ENCODE data around the gene MAP7.
"Not testable (repeated sequence)": the region's sequence is repeated elsewhere in the genome, so short reads cannot be mapped to it uniquely, and the experiment has no call there.

Gene MAP7

DNA sequence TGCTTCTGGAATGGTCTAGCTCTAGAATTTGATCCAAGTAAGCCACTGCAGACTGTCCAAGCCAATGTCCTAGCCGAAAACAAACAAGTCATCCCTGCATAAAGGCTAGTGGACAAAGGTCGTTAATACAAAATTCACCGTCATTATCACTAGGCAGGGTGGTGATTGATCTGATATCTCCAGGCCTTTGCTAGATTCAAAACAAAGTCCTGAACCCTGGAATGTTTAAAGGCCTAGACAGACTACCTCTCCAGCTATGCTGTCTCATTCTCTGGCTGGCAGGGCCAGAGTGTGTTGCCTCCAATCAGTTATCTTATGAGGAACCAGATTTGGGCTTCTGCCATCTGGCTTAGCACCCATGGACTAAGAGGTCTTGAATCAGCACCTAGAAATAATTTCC, 38.3 kb downstream of the MAP7 start:
- no peaks in the 10 kb centered on the region for H3K9me3 Mint-ChIP-seq
- ATAC-seq = no peak
- no peak overlapping the region for H3K27ac Mint-ChIP-seq
- peaks cover 12% of the 10 kb centered on the region for H3K4me1 Mint-ChIP-seq
- no peak overlapping the region for H3K4me3 Mint-ChIP-seq
- peaks cover 2% of the 10 kb centered on the region for H3K27me3 Mint-ChIP-seq
- no peaks in the 10 kb centered on the region for H3K36me3 Mint-ChIP-seq (ENCODE audit: low read depth)
- DNase-seq = no peak

GRCh38 chr6:136511397-136511796, 38.8 kb downstream of the MAP7 start:
- no peak for DNase-seq
- Mint-ChIP-seq H3K27ac (no peak overlapping the region), H3K4me1 (peaks cover 12% of the 10 kb centered on the region), H3K4me3 (no peak overlapping the region), H3K36me3 (ENCODE audit: low read depth) (no peaks in the 10 kb centered on the region), H3K27me3 (peaks cover 1% of the 10 kb centered on the region), H3K9me3 (no peaks in the 10 kb centered on the region)
- ATAC-seq = no peak

DNA sequence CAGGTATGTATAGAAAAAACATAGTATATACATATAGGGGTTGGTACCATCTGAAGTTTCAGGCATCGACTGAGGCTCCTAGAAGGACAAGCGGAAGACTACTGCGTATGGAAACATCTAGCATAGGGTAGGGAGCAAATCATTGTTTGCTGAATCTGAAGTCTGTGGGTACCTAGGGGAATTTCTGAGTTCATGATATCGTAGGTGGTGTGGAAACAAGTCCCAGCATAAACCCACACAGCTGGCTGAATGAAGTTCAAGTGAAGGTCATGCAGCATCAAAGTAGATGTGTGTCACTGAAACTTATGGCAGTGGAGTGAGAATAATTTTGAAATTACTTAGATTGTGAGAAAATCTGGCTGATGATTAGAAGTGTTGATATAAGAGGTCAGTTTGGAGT, 39.4 kb downstream of the MAP7 start:
- DNase-seq (peak; percentile 11), ATAC-seq (peak; percentile 86)
- Mint-ChIP-seq H3K9me3 (no peaks in the 10 kb centered on the region), H3K36me3 (ENCODE audit: low read depth) (no peaks in the 10 kb centered on the region), H3K4me3 (no peak overlapping the region), H3K4me1 (peaks cover 12% of the 10 kb centered on the region), H3K27me3 (peaks cover 1% of the 10 kb centered on the region), H3K27ac (peak overlapping the region; percentile 12)

GRCh38 chr6:136510299-136510698, 39.9 kb downstream of the MAP7 start:
- Mint-ChIP-seq H3K9me3 (no peaks in the 10 kb centered on the region), H3K27ac (peak overlapping the region; percentile 17), H3K36me3 (ENCODE audit: low read depth) (no peaks in the 10 kb centered on the region), H3K4me3 (no peak overlapping the region), H3K4me1 (peaks cover 12% of the 10 kb centered on the region), H3K27me3 (peaks cover 1% of the 10 kb centered on the region)
- ATAC-seq = peak; percentile 42
- DNase-seq = no peak

GRCh38 chr6:136508725-136509392, 41.4 kb downstream of the MAP7 start:
- Mint-ChIP-seq H3K4me1 (peaks cover 12% of the 10 kb centered on the region), H3K36me3 (ENCODE audit: low read depth) (no peaks in the 10 kb centered on the region), H3K9me3 (no peaks in the 10 kb centered on the region)

DNA sequence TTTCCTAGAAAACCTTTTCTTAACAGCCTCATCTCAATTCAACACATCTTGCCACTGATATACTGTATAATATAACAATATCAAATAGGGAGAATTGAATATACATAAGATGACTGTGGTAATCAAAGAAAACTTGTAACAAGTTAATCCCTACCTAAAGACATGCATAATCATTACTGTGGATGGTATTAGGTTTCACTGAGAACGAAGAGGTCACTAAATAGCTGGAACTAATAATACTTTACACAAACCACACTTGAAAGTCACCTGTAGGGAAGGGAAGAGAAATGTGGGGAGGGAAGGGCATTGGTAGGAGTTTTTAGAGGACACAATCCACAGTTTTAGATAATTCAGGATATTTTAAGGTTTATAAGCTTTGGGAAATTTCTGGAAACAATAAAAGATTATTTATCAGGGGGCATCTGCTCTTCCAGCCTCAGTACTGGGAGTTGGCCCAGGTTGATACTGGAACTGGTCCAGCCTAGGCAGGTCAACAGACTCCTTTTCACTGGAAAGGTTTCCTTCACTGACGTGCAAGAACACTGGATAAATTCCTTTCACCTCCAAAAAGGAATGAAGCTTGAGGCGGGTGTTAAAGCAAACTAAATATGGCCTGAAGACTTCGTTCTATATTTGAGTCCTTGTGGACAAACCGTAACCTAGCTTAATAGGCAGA, 44.0 kb downstream of the MAP7 start:
- Mint-ChIP-seq H3K36me3 (ENCODE audit: low read depth) (no peaks in the 10 kb centered on the region), H3K27me3 (no peaks in the 10 kb centered on the region), H3K9me3 (no peaks in the 10 kb centered on the region), H3K4me1 (peaks cover 14% of the 10 kb centered on the region), H3K27ac (no peak overlapping the region), H3K4me3 (no peak overlapping the region)
- no peak for ATAC-seq
- DNase-seq = no peak

More at GRCh38 chr6:136508725-136509392, 41.4 kb downstream of the MAP7 start:
- Mint-ChIP-seq H3K27ac (no peak overlapping the region), H3K4me3 (no peak overlapping the region), H3K27me3 (no peaks in the 10 kb centered on the region)
- DNase-seq = no peak
- ATAC-seq = no peak

DNA sequence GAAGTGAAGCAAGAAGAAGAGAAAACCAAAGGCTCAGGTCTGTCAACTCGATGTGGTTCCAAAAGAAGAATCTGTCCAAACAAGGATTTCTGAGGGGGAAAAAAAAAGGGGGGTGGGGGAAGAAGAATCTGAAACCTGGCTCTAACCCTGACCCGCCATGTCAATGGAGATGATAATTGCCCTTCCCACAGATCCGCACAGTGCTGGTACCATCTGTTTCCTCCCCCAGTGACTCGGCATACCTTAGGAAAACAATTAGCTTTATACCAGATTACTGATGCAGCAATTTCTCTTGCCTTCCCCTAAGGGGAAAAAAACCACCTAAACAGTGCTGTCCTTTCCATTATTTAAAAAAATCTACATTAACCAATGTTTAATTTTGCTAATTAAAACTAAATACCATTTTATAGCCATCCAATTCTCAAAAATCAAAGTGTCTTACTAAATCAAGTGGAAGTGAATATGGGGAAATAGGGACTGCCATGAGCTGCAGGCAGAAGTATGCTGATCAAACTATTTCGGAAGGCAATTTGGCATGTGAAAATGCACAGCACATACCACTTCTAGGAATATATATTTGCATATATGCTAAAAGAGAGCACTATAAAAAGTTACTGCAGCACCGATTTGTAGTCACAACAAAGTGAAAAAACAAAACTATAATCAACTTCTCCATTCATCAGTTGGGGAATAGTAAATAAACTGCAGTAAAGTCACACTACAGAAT, 46.8 kb downstream of the MAP7 start:
- Mint-ChIP-seq H3K27me3 (no peaks in the 10 kb centered on the region), H3K9me3 (no peaks in the 10 kb centered on the region), H3K4me3 (no peak overlapping the region), H3K27ac (no peak overlapping the region), H3K36me3 (ENCODE audit: low read depth) (no peaks in the 10 kb centered on the region), H3K4me1 (peaks cover 2% of the 10 kb centered on the region)
- ATAC-seq = no peak
- DNase-seq = no peak

- DNase-seq = no peak
- Mint-ChIP-seq H3K4me3 (no peak overlapping the region), H3K4me1 (peaks cover 2% of the 10 kb centered on the region), H3K9me3 (no peaks in the 10 kb centered on the region), H3K36me3 (ENCODE audit: low read depth) (no peaks in the 10 kb centered on the region), H3K27ac (no peak overlapping the region), H3K27me3 (no peaks in the 10 kb centered on the region)
- ATAC-seq = no peak
These were observed 47.4 kb downstream of the MAP7 start for GRCh38 chr6:136502786-136503185.

DNA sequence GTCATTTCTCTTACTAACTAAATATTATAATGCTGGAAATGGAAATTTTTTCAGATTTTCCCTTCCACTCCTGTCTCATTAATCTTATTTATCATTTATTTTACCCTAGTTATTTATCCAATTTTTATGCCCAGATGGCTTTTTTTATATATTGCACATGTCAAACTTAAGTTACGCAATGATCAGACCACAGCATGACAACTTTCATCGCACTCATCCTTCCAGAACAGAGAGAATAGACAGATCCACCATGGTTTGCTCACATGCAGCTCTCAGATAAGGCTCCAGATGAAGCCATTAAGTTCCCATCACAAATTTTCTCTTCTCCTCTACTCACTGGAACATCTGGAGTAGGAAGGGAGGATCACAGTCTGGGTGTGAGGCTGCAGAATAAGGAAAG, 48.7 kb downstream of the MAP7 start:
- H3K36me3 Mint-ChIP-seq (ENCODE audit: low read depth) = no peaks in the 10 kb centered on the region
- H3K4me3 Mint-ChIP-seq = no peak overlapping the region
- peaks cover 2% of the 10 kb centered on the region for H3K4me1 Mint-ChIP-seq
- no peak overlapping the region for H3K27ac Mint-ChIP-seq
- ATAC-seq (no peak), DNase-seq (no peak)
- H3K27me3 Mint-ChIP-seq = no peaks in the 10 kb centered on the region
- no peaks in the 10 kb centered on the region for H3K9me3 Mint-ChIP-seq

GRCh38 chr6:136501096-136501495, 49.1 kb downstream of the MAP7 start:
- Mint-ChIP-seq H3K4me1 (peaks cover 2% of the 10 kb centered on the region), H3K36me3 (ENCODE audit: low read depth) (no peaks in the 10 kb centered on the region), H3K9me3 (no peaks in the 10 kb centered on the region), H3K4me3 (no peak overlapping the region), H3K27me3 (no peaks in the 10 kb centered on the region), H3K27ac (no peak overlapping the region)
- ATAC-seq (no peak), DNase-seq (no peak)

- DNase-seq (no peak), ATAC-seq (no peak)
- Mint-ChIP-seq H3K27me3 (no peaks in the 10 kb centered on the region), H3K4me3 (no peak overlapping the region), H3K9me3 (no peaks in the 10 kb centered on the region), H3K36me3 (ENCODE audit: low read depth) (no peaks in the 10 kb centered on the region), H3K4me1 (peaks cover 2% of the 10 kb centered on the region), H3K27ac (no peak overlapping the region)
These were observed 49.8 kb downstream of the MAP7 start for GRCh38 chr6:136500414-136500813.

GRCh38 chr6:136499370-136499769, 50.9 kb downstream of the MAP7 start:
- Mint-ChIP-seq H3K36me3 (ENCODE audit: low read depth) (no peaks in the 10 kb centered on the region), H3K27me3 (no peaks in the 10 kb centered on the region), H3K4me3 (no peak overlapping the region), H3K4me1 (peaks cover 2% of the 10 kb centered on the region), H3K9me3 (no peaks in the 10 kb centered on the region), H3K27ac (no peak overlapping the region)
- ATAC-seq = no peak
- no peak for DNase-seq

- H3K9me3 Mint-ChIP-seq; DNase-seq; ATAC-seq; H3K4me1 Mint-ChIP-seq; H3K4me3 Mint-ChIP-seq; H3K27ac Mint-ChIP-seq; H3K27me3 Mint-ChIP-seq; H3K36me3 Mint-ChIP-seq (ENCODE audit: low read depth): not testable (repeated sequence)
These were observed 53.8 kb downstream of the MAP7 start for GRCh38 chr6:136496449-136496848.

GRCh38 chr6:136494710-136495109, 55.5 kb downstream of the MAP7 start:
- Mint-ChIP-seq H3K4me3 (no peak overlapping the region), H3K4me1 (no peaks in the 10 kb centered on the region), H3K36me3 (ENCODE audit: low read depth) (no peaks in the 10 kb centered on the region), H3K27ac (no peak overlapping the region), H3K9me3 (no peaks in the 10 kb centered on the region), H3K27me3 (no peaks in the 10 kb centered on the region)
- ATAC-seq (no peak), DNase-seq (no peak)

DNA sequence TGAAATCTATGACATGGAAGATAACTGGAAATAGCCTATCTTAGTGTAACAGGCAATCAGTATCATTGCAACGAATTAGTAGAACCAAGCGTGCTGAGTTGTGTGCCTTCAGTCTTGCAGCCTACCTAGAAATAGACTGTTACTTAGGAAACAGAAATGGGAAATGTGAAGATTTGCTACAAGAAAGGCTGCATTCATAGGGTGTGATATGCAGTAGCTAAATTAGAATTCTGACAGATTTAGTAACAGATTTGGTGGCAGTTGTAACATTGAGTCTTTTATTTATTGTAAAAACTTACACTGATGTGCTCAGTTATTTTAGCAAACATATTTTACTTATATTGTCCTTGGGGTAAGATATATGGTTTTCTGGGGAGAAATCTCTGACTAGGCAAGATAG, 56.2 kb downstream of the MAP7 start:
- Mint-ChIP-seq H3K36me3 (ENCODE audit: low read depth) (no peaks in the 10 kb centered on the region), H3K4me3 (no peak overlapping the region), H3K27me3 (no peaks in the 10 kb centered on the region), H3K9me3 (no peaks in the 10 kb centered on the region), H3K4me1 (no peaks in the 10 kb centered on the region), H3K27ac (no peak overlapping the region)
- ATAC-seq (no peak), DNase-seq (no peak)
